Measurements from ENCODE around the gene KLHL2. TPM values are rescaled to one million over a fixed set of nuclear protein-coding genes. Genes with fewer than 3 reads are reported as not detected.

Gene KLHL2
- polyA plus RNA-seq, 4 donors = 7.8 to 13.4 (median 10.6) TPM

- H3K4me1 ChIP-seq (ENCODE audit: control insufficient read depth in 3 of 3, insufficient read depth in 2 of 3, low read depth in 1 of 3, low read length in 2 of 3) = peaks cover under 1 to 20% (median 13%) of the 10 kb centered on the region in 3 donors
- peak; percentile 44 for FAIRE-seq
- no peaks in the 10 kb centered on the region for H3K27me3 ChIP-seq (ENCODE audit: control insufficient read depth in 3 of 3, insufficient read depth in 3 of 3, low read length in 3 of 3)
- peak within 1 kb of the TSS; percentile 61 to 93 (median 84) for H3K4me3 ChIP-seq (ENCODE audit: low read depth in 1 of 3, low read length in 3 of 3)
- peaks cover 0 to 9% (median 0%) of the 10 kb centered on the region in 3 donors for H3K36me3 ChIP-seq (ENCODE audit: control insufficient read depth in 3 of 3, insufficient read depth in 2 of 3, low read depth in 1 of 3, low read length in 3 of 3)
- DNase-seq = peak; percentile 100
- peaks cover 0 to 6% of the 10 kb centered on the region in 2 donors for H3K9me3 ChIP-seq (ENCODE audit: control insufficient read depth in 2 of 2, insufficient read depth in 1 of 2, low read depth in 1 of 2, low read length in 1 of 2)
- 0% methylated on average over 73 to 76 of the region's 76 CpGs for WGBS, 3 donors
- H3K27ac ChIP-seq (ENCODE audit: low read depth in 1 of 3, low read length in 2 of 3) = peak within 1 kb of the TSS; percentile 38 to 96 (median 81)
These were observed 120.1 kb downstream of the KLHL2 start, which contains the start of gene MSMO1 for GRCh38 chr4:165327211-165328100. Gene MSMO1, plus strand, starts transcription at chr4:165327669. Its CDS starts 5,702 bp downstream, at chr4:165333371.

- FAIRE-seq (no peak), DNase-seq (no peak)
- H3K9me3 ChIP-seq (ENCODE audit: control insufficient read depth in 2 of 2, insufficient read depth in 1 of 2, low read depth in 1 of 2, low read length in 1 of 2) = peaks cover 0 to 6% of the 10 kb centered on the region in 2 donors
- H3K36me3 ChIP-seq (ENCODE audit: control insufficient read depth in 3 of 3, insufficient read depth in 2 of 3, low read depth in 1 of 3, low read length in 3 of 3) = peaks cover 0 to 9% (median 0%) of the 10 kb centered on the region in 3 donors
- peak overlapping the region; percentile 61 to 93 (median 84) for H3K4me3 ChIP-seq (ENCODE audit: low read depth in 1 of 3, low read length in 3 of 3)
- no peaks in the 10 kb centered on the region for H3K27me3 ChIP-seq (ENCODE audit: control insufficient read depth in 3 of 3, insufficient read depth in 3 of 3, low read length in 3 of 3)
- H3K4me1 ChIP-seq (ENCODE audit: control insufficient read depth in 3 of 3, insufficient read depth in 2 of 3, low read depth in 1 of 3, low read length in 2 of 3) = peaks cover 2 to 20% (median 13%) of the 10 kb centered on the region in 3 donors
- WGBS, 3 donors = 0 to 1% (median 1%) methylated on average over 7 of the region's 7 CpGs
- peak overlapping the region; percentile 28 to 96 (median 81) for H3K27ac ChIP-seq (ENCODE audit: low read depth in 1 of 3, low read length in 2 of 3)
These were observed 120.7 kb downstream of the KLHL2 start for GRCh38 chr4:165328101-165328425.

GRCh38 chr4:165328708-165329107, 121.3 kb downstream of the KLHL2 start:
- H3K27ac ChIP-seq (ENCODE audit: low read depth in 1 of 3, low read length in 2 of 3) = peak overlapping the region; percentile 28 to 96 (median 81)
- peaks cover 0 to 6% of the 10 kb centered on the region in 2 donors for H3K9me3 ChIP-seq (ENCODE audit: control insufficient read depth in 2 of 2, insufficient read depth in 1 of 2, low read depth in 1 of 2, low read length in 1 of 2)
- H3K36me3 ChIP-seq (ENCODE audit: control insufficient read depth in 3 of 3, insufficient read depth in 2 of 3, low read depth in 1 of 3, low read length in 3 of 3) = peaks cover 0 to 10% (median 0%) of the 10 kb centered on the region in 3 donors
- H3K4me3 ChIP-seq (ENCODE audit: low read depth in 1 of 3, low read length in 3 of 3) = peak overlapping the region; percentile 0 to 93 (median 84)
- peaks cover 2 to 20% (median 13%) of the 10 kb centered on the region in 3 donors for H3K4me1 ChIP-seq (ENCODE audit: control insufficient read depth in 3 of 3, insufficient read depth in 2 of 3, low read depth in 1 of 3, low read length in 2 of 3)
- H3K27me3 ChIP-seq (ENCODE audit: control insufficient read depth in 3 of 3, insufficient read depth in 3 of 3, low read length in 3 of 3) = no peaks in the 10 kb centered on the region
- DNase-seq = peak; percentile 71 to 72
- WGBS, 3 donors = 6 to 27% (median 18%) methylated on average over 4 of the region's 4 CpGs
- no peak for FAIRE-seq

- H3K27ac ChIP-seq (ENCODE audit: low read depth in 1 of 3, low read length in 2 of 3) = peak overlapping the region in 1 of 3 donors; percentile 96
- 52 to 82% (median 55%) methylated on average over 2 of the region's 2 CpGs for whole genome bisulfite sequencing, 3 donors
- FAIRE-seq = no peak
These were observed 122.7 kb downstream of the KLHL2 start for GRCh38 chr4:165330071-165330470.

GRCh38 chr4:165330666-165331065, 123.3 kb downstream of the KLHL2 start:
- H3K4me3 ChIP-seq (ENCODE audit: low read depth in 1 of 3, low read length in 3 of 3) = no peak overlapping the region
- H3K36me3 ChIP-seq (ENCODE audit: control insufficient read depth in 3 of 3, insufficient read depth in 2 of 3, low read depth in 1 of 3, low read length in 3 of 3) = peaks cover 0 to 12% (median 2%) of the 10 kb centered on the region in 3 donors
- H3K27ac ChIP-seq (ENCODE audit: low read depth in 1 of 3, low read length in 2 of 3) = no peak overlapping the region
- H3K4me1 ChIP-seq (ENCODE audit: control insufficient read depth in 3 of 3, insufficient read depth in 2 of 3, low read depth in 1 of 3, low read length in 2 of 3) = peaks cover 2 to 17% (median 15%) of the 10 kb centered on the region in 3 donors
- H3K27me3 ChIP-seq (ENCODE audit: control insufficient read depth in 3 of 3, insufficient read depth in 3 of 3, low read length in 3 of 3) = no peaks in the 10 kb centered on the region
- peaks cover 0 to under 1% of the 10 kb centered on the region in 2 donors for H3K9me3 ChIP-seq (ENCODE audit: control insufficient read depth in 2 of 2, insufficient read depth in 1 of 2, low read depth in 1 of 2, low read length in 1 of 2)
- 68 to 84% (median 80%) methylated on average over 5 of the region's 5 CpGs for WGBS, 3 donors
- DNase-seq = no peak
- FAIRE-seq = no peak

More at GRCh38 chr4:165330071-165330470, 122.7 kb downstream of the KLHL2 start:
- peaks cover 0 to 6% of the 10 kb centered on the region in 2 donors for H3K9me3 ChIP-seq (ENCODE audit: control insufficient read depth in 2 of 2, insufficient read depth in 1 of 2, low read depth in 1 of 2, low read length in 1 of 2)
- DNase-seq = peak in 1 of 2 donors; percentile 54
- no peak overlapping the region for H3K4me3 ChIP-seq (ENCODE audit: low read depth in 1 of 3, low read length in 3 of 3)
- H3K27me3 ChIP-seq (ENCODE audit: control insufficient read depth in 3 of 3, insufficient read depth in 3 of 3, low read length in 3 of 3) = no peaks in the 10 kb centered on the region
- peaks cover 2 to 19% (median 13%) of the 10 kb centered on the region in 3 donors for H3K4me1 ChIP-seq (ENCODE audit: control insufficient read depth in 3 of 3, insufficient read depth in 2 of 3, low read depth in 1 of 3, low read length in 2 of 3)
- H3K36me3 ChIP-seq (ENCODE audit: control insufficient read depth in 3 of 3, insufficient read depth in 2 of 3, low read depth in 1 of 3, low read length in 3 of 3) = peaks cover 0 to 12% (median 2%) of the 10 kb centered on the region in 3 donors

GRCh38 chr4:165331359-165331758, 124.0 kb downstream of the KLHL2 start:
- FAIRE-seq (no peak), DNase-seq (no peak)
- Histone ChIP-seq H3K9me3 (ENCODE audit: control insufficient read depth in 2 of 2, insufficient read depth in 1 of 2, low read depth in 1 of 2, low read length in 1 of 2) (no peaks in the 10 kb centered on the region), H3K27ac (ENCODE audit: low read depth in 1 of 3, low read length in 2 of 3) (no peak overlapping the region), H3K27me3 (ENCODE audit: control insufficient read depth in 3 of 3, insufficient read depth in 3 of 3, low read length in 3 of 3) (no peaks in the 10 kb centered on the region), H3K36me3 (ENCODE audit: control insufficient read depth in 3 of 3, insufficient read depth in 2 of 3, low read depth in 1 of 3, low read length in 3 of 3) (peaks cover 0 to 12% (median 2%) of the 10 kb centered on the region in 3 donors), H3K4me3 (ENCODE audit: low read depth in 1 of 3, low read length in 3 of 3) (no peak overlapping the region), H3K4me1 (ENCODE audit: control insufficient read depth in 3 of 3, insufficient read depth in 2 of 3, low read depth in 1 of 3, low read length in 2 of 3) (peaks cover 2 to 15% (median 10%) of the 10 kb centered on the region in 3 donors)
- 67 to 77% (median 76%) methylated on average over 1 of the region's 1 CpG for WGBS, 3 donors

- DNase-seq (no peak), FAIRE-seq (no peak)
- no peak overlapping the region for H3K27ac ChIP-seq (ENCODE audit: low read depth in 1 of 3, low read length in 2 of 3)
- H3K9me3 ChIP-seq (ENCODE audit: control insufficient read depth in 2 of 2, insufficient read depth in 1 of 2, low read depth in 1 of 2, low read length in 1 of 2) = no peaks in the 10 kb centered on the region
- no peaks in the 10 kb centered on the region for H3K27me3 ChIP-seq (ENCODE audit: control insufficient read depth in 3 of 3, insufficient read depth in 3 of 3, low read length in 3 of 3)
- WGBS, 3 donors = 88 to 91% (median 90%) methylated on average over 10 of the region's 10 CpGs
- peaks cover 2 to 15% (median 9%) of the 10 kb centered on the region in 3 donors for H3K4me1 ChIP-seq (ENCODE audit: control insufficient read depth in 3 of 3, insufficient read depth in 2 of 3, low read depth in 1 of 3, low read length in 2 of 3)
- no peak overlapping the region for H3K4me3 ChIP-seq (ENCODE audit: low read depth in 1 of 3, low read length in 3 of 3)
- peaks cover 0 to 12% (median 3%) of the 10 kb centered on the region in 3 donors for H3K36me3 ChIP-seq (ENCODE audit: control insufficient read depth in 3 of 3, insufficient read depth in 2 of 3, low read depth in 1 of 3, low read length in 3 of 3)
These were observed 124.5 kb downstream of the KLHL2 start for GRCh38 chr4:165331823-165332222.

GRCh38 chr4:165332502-165332901, 125.1 kb downstream of the KLHL2 start:
- 17 to 47% (median 36%) methylated on average over 1 of the region's 1 CpG for WGBS, 3 donors
- no peak overlapping the region for H3K27ac ChIP-seq (ENCODE audit: low read depth in 1 of 3, low read length in 2 of 3)
- peaks cover 2 to 15% (median 9%) of the 10 kb centered on the region in 3 donors for H3K4me1 ChIP-seq (ENCODE audit: control insufficient read depth in 3 of 3, insufficient read depth in 2 of 3, low read depth in 1 of 3, low read length in 2 of 3)
- no peak overlapping the region for H3K4me3 ChIP-seq (ENCODE audit: low read depth in 1 of 3, low read length in 3 of 3)
- FAIRE-seq (no peak), DNase-seq (no peak)
- no peaks in the 10 kb centered on the region for H3K27me3 ChIP-seq (ENCODE audit: control insufficient read depth in 3 of 3, insufficient read depth in 3 of 3, low read length in 3 of 3)
- H3K36me3 ChIP-seq (ENCODE audit: control insufficient read depth in 3 of 3, insufficient read depth in 2 of 3, low read depth in 1 of 3, low read length in 3 of 3) = peaks cover 0 to 12% (median 3%) of the 10 kb centered on the region in 3 donors
- H3K9me3 ChIP-seq (ENCODE audit: control insufficient read depth in 2 of 2, insufficient read depth in 1 of 2, low read depth in 1 of 2, low read length in 1 of 2) = no peaks in the 10 kb centered on the region

All from small intestine (tissue), 7 donors.